ENCODE measurements around the gene FGA.
"Not testable (repeated sequence)": the region's sequence is repeated elsewhere in the genome, so short reads cannot be mapped to it uniquely, and the experiment has no call there.

The FGA gene

GRCh38 chr4:154603033-154603943, 12.7 kb upstream of the FGA start:
- peaks cover 7% of the 10 kb centered on the region; the same call in 1 of the 2 replicates for H3K27me3 ChIP-seq (ENCODE audit: low read depth, low read length)
- H3K36me3 ChIP-seq (replicated peaks; ENCODE audit: low read depth, low read length): no peaks in the 10 kb centered on the region
- no peak overlapping the region for H2AFZ ChIP-seq (ENCODE audit: low read depth, low read length)
- H3K4me2 ChIP-seq (ENCODE audit: low read length): no peak overlapping the region
- no peak overlapping the region for H3K4me3 ChIP-seq (ENCODE audit: low read length)
- H3K4me1 ChIP-seq (ENCODE audit: low read length): no peaks in the 10 kb centered on the region
- H3K9ac ChIP-seq (ENCODE audit: low read length): no peak overlapping the region
- H4K20me1 ChIP-seq (ENCODE audit: insufficient read depth, low read length): no peaks in the 10 kb centered on the region
- no peak for TF ChIP-seq CTCF (IDR thresholded peaks at IDR 0.05; ENCODE audit: low read depth, low read length)
- TF ChIP-seq EZH2phosphoT487 (IDR thresholded peaks at IDR 0.05; ENCODE audit: low read depth): no peak
- no peaks in the 10 kb centered on the region for H3K9me3 ChIP-seq (ENCODE audit: insufficient read depth, low read length)
- no peak overlapping the region for H3K27ac ChIP-seq (ENCODE audit: low read length)
- no peaks in the 10 kb centered on the region for H3K79me2 ChIP-seq (ENCODE audit: low read length)

DNA sequence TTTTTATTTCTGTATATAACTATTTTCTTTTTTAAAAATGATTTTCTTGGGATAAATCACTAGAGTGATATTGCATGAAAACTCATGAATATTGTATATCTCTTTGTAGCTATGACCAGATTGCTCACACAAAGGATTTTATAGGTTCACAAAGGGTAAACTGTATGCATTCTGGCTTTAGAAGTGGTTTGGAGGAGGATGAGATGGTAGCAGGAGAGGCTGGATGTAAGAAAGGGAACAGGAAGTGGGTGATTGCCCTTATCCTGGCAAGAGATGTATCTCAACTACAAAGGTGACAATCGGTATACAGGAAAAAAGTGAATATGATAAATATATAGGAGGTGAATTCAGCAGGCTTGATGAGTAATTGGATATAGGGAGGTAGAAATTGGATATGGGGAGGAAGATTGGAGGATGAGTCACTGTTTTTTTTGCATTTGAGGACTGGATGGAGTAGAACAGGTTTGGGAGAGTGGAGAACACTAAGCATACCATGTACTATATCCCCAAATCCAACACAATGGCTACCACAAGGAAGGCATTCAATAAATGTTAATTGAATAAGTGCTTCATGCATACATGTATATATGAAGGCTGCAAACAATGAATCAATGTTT, 12.0 kb upstream of the FGA start:
- Histone ChIP-seq H3K9ac (ENCODE audit: low read length) (no peak overlapping the region), H2AFZ (ENCODE audit: low read depth, low read length) (no peak overlapping the region)

DNA sequence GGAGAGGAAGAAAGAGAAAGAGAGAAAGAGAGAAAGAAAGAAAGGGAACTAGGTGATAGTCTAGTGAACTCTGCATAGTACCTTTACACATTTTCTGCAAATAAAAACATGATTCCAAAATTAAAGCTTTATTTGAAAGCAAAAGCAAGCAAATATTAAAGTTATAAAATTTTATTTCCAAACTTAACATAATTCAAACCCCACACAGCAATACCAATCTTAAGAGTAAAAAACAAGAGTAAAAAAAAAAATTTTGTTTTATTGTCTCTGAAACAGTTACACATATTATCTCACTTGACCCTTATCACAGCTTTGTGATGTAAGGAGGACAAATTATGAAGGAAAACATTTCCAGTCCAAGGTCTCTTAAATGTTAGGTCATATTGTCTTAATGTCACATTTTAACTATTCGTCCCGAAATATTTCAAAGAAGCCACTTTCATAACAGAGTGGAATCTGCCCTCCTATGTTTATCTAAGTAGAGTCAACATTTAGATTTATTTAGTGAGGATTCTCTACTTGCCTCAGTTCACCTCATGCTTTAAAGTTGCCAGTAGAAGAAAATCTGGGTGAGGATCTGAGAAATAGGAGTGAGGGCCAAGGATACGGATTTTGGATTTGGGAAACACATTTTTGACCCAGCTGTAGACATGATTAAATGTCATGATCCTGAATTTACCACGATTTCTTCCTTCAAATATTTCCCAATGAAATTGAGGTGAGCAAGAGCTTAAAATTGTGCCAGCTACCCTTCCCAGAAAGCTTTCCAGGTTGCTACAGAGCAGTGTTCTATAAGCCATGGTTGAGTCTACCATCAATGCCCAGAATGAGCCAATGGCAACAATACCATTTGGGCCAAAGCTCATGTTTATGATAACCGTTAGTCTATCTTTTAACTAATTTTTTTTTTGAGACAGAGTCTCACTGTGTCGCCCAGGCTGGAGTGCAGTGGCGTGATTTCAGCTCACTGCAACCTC, 7.5 kb upstream of the FGA start:
- no peaks in the 10 kb centered on the region for H3K79me2 ChIP-seq (ENCODE audit: low read length)
- peaks cover 2% of the 10 kb centered on the region; the same call in 1 of the 2 replicates for H3K27me3 ChIP-seq (ENCODE audit: low read depth, low read length)
- H3K9me3 ChIP-seq (ENCODE audit: insufficient read depth, low read length): no peaks in the 10 kb centered on the region
- H3K36me3 ChIP-seq (replicated peaks; ENCODE audit: low read depth, low read length): no peaks in the 10 kb centered on the region
- H3K9ac ChIP-seq (ENCODE audit: low read length): no peak overlapping the region
- TF ChIP-seq EZH2phosphoT487 (IDR thresholded peaks at IDR 0.05; ENCODE audit: low read depth) (no peak), CTCF (IDR thresholded peaks at IDR 0.05; ENCODE audit: low read depth, low read length) (no peak)
- H3K4me2 ChIP-seq (ENCODE audit: low read length): no peak overlapping the region
- H3K4me3 ChIP-seq (ENCODE audit: low read length): no peak overlapping the region
- no peaks in the 10 kb centered on the region for H3K4me1 ChIP-seq (ENCODE audit: low read length)
- no peak overlapping the region for H3K27ac ChIP-seq (ENCODE audit: low read length)
- no peaks in the 10 kb centered on the region for H4K20me1 ChIP-seq (ENCODE audit: insufficient read depth, low read length)
- no peak overlapping the region for H2AFZ ChIP-seq (ENCODE audit: low read depth, low read length)

More for the DNA sequence above, 12.0 kb upstream of the FGA start:
- H4K20me1 ChIP-seq (ENCODE audit: insufficient read depth, low read length): no peaks in the 10 kb centered on the region
- H3K27me3 ChIP-seq (ENCODE audit: low read depth, low read length): peaks cover 7% of the 10 kb centered on the region; the same call in 1 of the 2 replicates
- H3K79me2 ChIP-seq (ENCODE audit: low read length): no peaks in the 10 kb centered on the region
- no peak overlapping the region for H3K27ac ChIP-seq (ENCODE audit: low read length)
- H3K4me3 ChIP-seq (ENCODE audit: low read length): no peak overlapping the region
- H3K36me3 ChIP-seq (replicated peaks; ENCODE audit: low read depth, low read length): no peaks in the 10 kb centered on the region
- H3K9me3 ChIP-seq (ENCODE audit: insufficient read depth, low read length): no peaks in the 10 kb centered on the region
- no peak overlapping the region for H3K4me2 ChIP-seq (ENCODE audit: low read length)
- TF ChIP-seq EZH2phosphoT487 (IDR thresholded peaks at IDR 0.05; ENCODE audit: low read depth) (no peak), CTCF (IDR thresholded peaks at IDR 0.05; ENCODE audit: low read depth, low read length) (no peak)
- H3K4me1 ChIP-seq (ENCODE audit: low read length): no peaks in the 10 kb centered on the region

DNA sequence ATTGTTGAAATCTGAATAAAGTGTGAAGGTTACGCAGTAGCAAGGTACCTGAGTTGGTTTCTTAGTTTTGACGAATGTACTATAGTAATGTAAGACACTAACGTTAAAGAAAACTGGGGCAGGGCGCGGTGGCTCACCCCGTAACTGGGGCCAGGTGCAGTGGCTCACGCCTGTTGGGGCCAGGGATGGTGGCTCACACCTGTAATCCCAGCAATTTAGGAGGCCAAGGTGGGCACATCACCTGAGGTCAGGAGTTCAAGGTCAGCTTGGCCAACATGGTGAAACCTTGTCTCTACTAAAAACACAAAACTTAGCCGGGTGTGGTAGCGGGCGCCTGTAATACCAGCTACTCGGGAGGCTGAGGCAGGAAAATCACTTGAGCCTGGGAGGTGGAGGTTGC, 6.7 kb upstream of the FGA start:
- H3K27me3 ChIP-seq (ENCODE audit: low read depth, low read length); H4K20me1 ChIP-seq (ENCODE audit: insufficient read depth, low read length); H3K9ac ChIP-seq (ENCODE audit: low read length); H3K4me2 ChIP-seq (ENCODE audit: low read length); H3K9me3 ChIP-seq (ENCODE audit: insufficient read depth, low read length); H3K4me3 ChIP-seq (ENCODE audit: low read length); H3K36me3 ChIP-seq (replicated peaks; ENCODE audit: low read depth, low read length); H2AFZ ChIP-seq (ENCODE audit: low read depth, low read length); H3K4me1 ChIP-seq (ENCODE audit: low read length); H3K79me2 ChIP-seq (ENCODE audit: low read length); H3K27ac ChIP-seq (ENCODE audit: low read length): not testable (repeated sequence)
